Trophoblast cell (in vitro differentiated cells and primary cell): Measurements from ENCODE around the gene DNASE1L1.
A peak's percentile ranks its signal among the peaks of the same experiment; 100 is the strongest.

Experiments used
- DNase-seq, 2 donors: peaks; one replicate each; pipeline ENCODE4 v3.0.0-alpha.2; 2016
- H2AFZ ChIP-seq: 2 replicates; pipeline ENCODE4 v1.6.1; 2013; ENCODE audit warnings: low read length, moderate library complexity, mild to moderate bottlenecking; ENCODE audit not compliant: insufficient read depth, poor library complexity
- H2AK5ac ChIP-seq: 2 replicates; pipeline ENCODE4 v1.6.1; 2013; ENCODE audit warnings: mild to moderate bottlenecking, low read length
- H2BK120ac ChIP-seq: 2 replicates; pipeline ENCODE4 v1.6.1; 2013; ENCODE audit warnings: low read length, mild to moderate bottlenecking, moderate library complexity; ENCODE audit not compliant: insufficient read depth, poor library complexity
- H2BK12ac ChIP-seq: 2 replicates; pipeline ENCODE4 v1.6.1; 2013; ENCODE audit warnings: mild to moderate bottlenecking, low read length, moderate library complexity
- H2BK5ac ChIP-seq: 2 replicates; pipeline ENCODE4 v1.6.1; 2013; ENCODE audit warnings: low read length, low read depth, moderate library complexity, mild to moderate bottlenecking; ENCODE audit not compliant: poor library complexity
- H3K14ac ChIP-seq: 2 replicates; pipeline ENCODE4 v1.6.1; 2013; ENCODE audit warnings: mild to moderate bottlenecking, low read length
- H3K18ac ChIP-seq: 2 replicates; pipeline ENCODE4 v1.6.1; 2013; ENCODE audit warnings: mild to moderate bottlenecking, low read length
- H3K23ac ChIP-seq: 2 replicates; pipeline ENCODE4 v1.6.1; 2013; ENCODE audit warnings: low read length
- H3K27ac ChIP-seq: 2 replicates; pipeline ENCODE4 v1.5.1; 2013; ENCODE audit warnings: low read depth, mild to moderate bottlenecking, inconsistent platforms, low read length, moderate library complexity
- H3K27me3 ChIP-seq: 2 replicates; pipeline ENCODE4 v1.6.1; 2013; ENCODE audit warnings: inconsistent platforms, mild to moderate bottlenecking, low read length, moderate library complexity; ENCODE audit not compliant: insufficient read depth
- H3K36me3 ChIP-seq, 2 experiments: 1 replicate in 1 of 2; 2 replicates in 1 of 2; pipeline ENCODE4 v1.6.1; 2013; ENCODE audit warnings: low read length in 2 of 2, mild to moderate bottlenecking in 2 of 2, moderate library complexity in 1 of 2; ENCODE audit not compliant: insufficient read depth in 2 of 2, control insufficient read depth in 1 of 2
- H3K4ac ChIP-seq: 2 replicates; pipeline ENCODE4 v1.6.1; 2013; ENCODE audit warnings: low read depth, mild to moderate bottlenecking, low read length, moderate library complexity
- H3K4me1 ChIP-seq, 2 experiments: 1 replicate in 1 of 2; 2 replicates in 1 of 2; pipeline ENCODE4 v1.6.1; 2013; ENCODE audit warnings: low read length in 2 of 2, mild to moderate bottlenecking in 2 of 2, moderate library complexity in 1 of 2; ENCODE audit not compliant: insufficient read depth in 2 of 2, control insufficient read depth in 1 of 2
- H3K4me2 ChIP-seq: 2 replicates; pipeline ENCODE4 v1.6.1; 2013; ENCODE audit warnings: inconsistent platforms, mild to moderate bottlenecking, low read length, moderate library complexity
- H3K4me3 ChIP-seq: 2 replicates; pipeline ENCODE4 v1.5.1; 2013; ENCODE audit warnings: mild to moderate bottlenecking, low read depth, low read length, inconsistent platforms
- H3K79me1 ChIP-seq: one replicate; pipeline ENCODE4 v1.6.1; 2013; ENCODE audit warnings: low read length
- H3K79me2 ChIP-seq: 2 replicates; pipeline ENCODE4 v1.6.1; 2013; ENCODE audit warnings: low read length, mild to moderate bottlenecking; ENCODE audit not compliant: control insufficient read depth, insufficient read depth, poor library complexity
- H3K9ac ChIP-seq: 2 replicates; pipeline ENCODE4 v1.6.1; 2013; ENCODE audit warnings: mild to moderate bottlenecking, low read length
- H3K9me3 ChIP-seq: 2 replicates; pipeline ENCODE4 v1.6.1; 2013; ENCODE audit warnings: low read depth, mild to moderate bottlenecking, control low read depth, inconsistent platforms, low read length; ENCODE audit not compliant: insufficient read depth
- H4K12ac ChIP-seq: 2 replicates; pipeline ENCODE4 v1.6.1; 2013; ENCODE audit warnings: low read depth, mild to moderate bottlenecking, low read length, moderate library complexity
- H4K8ac ChIP-seq: 2 replicates; pipeline ENCODE4 v1.6.1; 2013; ENCODE audit warnings: low read depth, mild to moderate bottlenecking, low read length, moderate library complexity
- H4K91ac ChIP-seq: one replicate; pipeline ENCODE4 v1.6.1; 2013; ENCODE audit warnings: low read depth, mild to moderate bottlenecking, low read length, moderate library complexity
- WGBS: extraction: QIAGEN DNeasy Blood & Tissue Kit; methylation state at CpG from one replicate; pipeline ENCODE4 v1.1.7; 2013; ENCODE audit warnings: missing lambda C conversion rate; ENCODE audit not compliant: insufficient read length, insufficient coverage; ENCODE audit errors: extremely low coverage; 5-methylcytosine and 5-hydroxymethylcytosine counted together

Gene DNASE1L1

GRCh38 chrX:154437971-154438893 is 29.2 kb upstream of the DNASE1L1 start:
- Histone ChIP-seq H3K18ac (peak overlapping the region; percentile 21), H3K23ac (no peak overlapping the region), H4K12ac (peak overlapping the region; percentile 19), H2AFZ (no peak overlapping the region), H3K9ac (peak overlapping the region; percentile 73), H3K79me1 (peaks cover 10% of the 10 kb centered on the region), H3K4me2 (peak overlapping the region; percentile 88), H2BK5ac (no peak overlapping the region), H3K27ac (no peak overlapping the region), H4K91ac (peak overlapping the region; percentile 39), H3K4ac (peak overlapping the region; percentile 95), H3K79me2 (peaks cover 16% of the 10 kb centered on the region), H3K14ac (peak overlapping the region; percentile 82), H3K27me3 (no peaks in the 10 kb centered on the region), H2BK12ac (no peak overlapping the region), H2BK120ac (no peak overlapping the region), H4K8ac (peak overlapping the region; percentile 23), H3K36me3 (peaks cover 70 to 73% of the 10 kb centered on the region in 2 experiments), H3K4me1 (peaks cover 10% of the 10 kb centered on the region in 2 experiments), H3K9me3 (no peaks in the 10 kb centered on the region), H3K4me3 (peak overlapping the region; percentile 94), H2AK5ac (peak overlapping the region; percentile 88)
- no CpG with 5 or more reads among the region's 28 CpGs for WGBS
- no peak for DNase-seq

- WGBS, result no CpG with 5 or more reads among the region's 93 CpGs
Observed at GRCh38 chrX:154436983-154437752, 28.1 kb upstream of the DNASE1L1 start, which contains the start of gene GDI1. GDI1 (plus strand) TSS chrX:154437154; CDS start chrX:154437255, 101 bp downstream.

GRCh38 chrX:154436374-154436982 is 27.4 kb upstream of the DNASE1L1 start:
- H3K79me1 ChIP-seq, result peaks cover 10% of the 10 kb centered on the region
- H4K8ac ChIP-seq, result peak overlapping the region; percentile 54
- H3K18ac ChIP-seq, result peak overlapping the region; percentile 29
- H3K9me3 ChIP-seq, result no peaks in the 10 kb centered on the region
- no peaks in the 10 kb centered on the region for H3K27me3 ChIP-seq
- H3K23ac ChIP-seq, result no peak overlapping the region
- peak overlapping the region; percentile 88 for H2BK120ac ChIP-seq
- H3K14ac ChIP-seq, result peak overlapping the region; percentile 88
- H4K91ac ChIP-seq, result peak overlapping the region; percentile 97
- peak overlapping the region; percentile 71 for H3K4me2 ChIP-seq
- peaks cover 71 to 73% of the 10 kb centered on the region in 2 experiments for H3K36me3 ChIP-seq
- peak overlapping the region; percentile 93 for H2BK5ac ChIP-seq
- peak in 1 of 2 donors; percentile 34 for DNase-seq
- peak overlapping the region; percentile 84 for H3K27ac ChIP-seq
- peak overlapping the region; percentile 18 for H2AK5ac ChIP-seq
- no CpG with 5 or more reads among the region's 78 CpGs for WGBS
- peak overlapping the region; percentile 94 for H3K4me3 ChIP-seq
- H3K4ac ChIP-seq, result peak overlapping the region; percentile 17
- H3K9ac ChIP-seq, result peak overlapping the region; percentile 92
- H4K12ac ChIP-seq, result peak overlapping the region; percentile 64
- peaks cover 16% of the 10 kb centered on the region for H3K79me2 ChIP-seq
- H2AFZ ChIP-seq, result no peak overlapping the region
- peaks cover 10% of the 10 kb centered on the region in 2 experiments for H3K4me1 ChIP-seq
- no peak overlapping the region for H2BK12ac ChIP-seq

More at GRCh38 chrX:154436983-154437752, 28.1 kb upstream of the DNASE1L1 start, which contains the start of gene GDI1:
- Histone ChIP-seq H3K18ac (peak within 1 kb of the TSS; percentile 45), H3K4me2 (peak within 1 kb of the TSS; percentile 88), H2BK5ac (peak within 1 kb of the TSS; percentile 93), H3K9ac (peak within 1 kb of the TSS; percentile 92), H3K14ac (peak within 1 kb of the TSS; percentile 88), H4K8ac (peak within 1 kb of the TSS; percentile 72), H3K27me3 (no peaks in the 10 kb centered on the region), H2AK5ac (peak within 1 kb of the TSS; percentile 88), H2BK120ac (peak within 1 kb of the TSS; percentile 88), H3K79me1 (peaks cover 10% of the 10 kb centered on the region), H3K27ac (peak within 1 kb of the TSS; percentile 84), H4K91ac (peak within 1 kb of the TSS; percentile 97), H3K9me3 (no peaks in the 10 kb centered on the region), H3K79me2 (peaks cover 16% of the 10 kb centered on the region), H3K23ac (no peak within 1 kb of the TSS), H4K12ac (peak within 1 kb of the TSS; percentile 64), H3K4ac (peak within 1 kb of the TSS; percentile 95), H2AFZ (peak within 1 kb of the TSS; percentile 52), H3K4me3 (peak within 1 kb of the TSS; percentile 94), H2BK12ac (no peak within 1 kb of the TSS), H3K4me1 (peaks cover 10% of the 10 kb centered on the region in 2 experiments), H3K36me3 (peaks cover 71 to 73% of the 10 kb centered on the region in 2 experiments)
- DNase-seq, result peak in 1 of 2 donors; percentile 50
